Activated naive CD8-positive, alpha-beta T cell treated with anti-CD3 and anti-CD28 coated beads, Interleukin-2, amount 10 ng/mL, durations not matched to agents 7 days and 5 days (primary cell): ENCODE measurements around the gene MBD5. TPM values are rescaled to one million over a fixed set of nuclear protein-coding genes. Genes with fewer than 3 reads are reported as not detected.
"Not testable (repeated sequence)": the region's sequence is repeated elsewhere in the genome, so short reads cannot be mapped to it uniquely, and the experiment has no call there.

Experiments used
- ATAC-seq: fragments of 150-1000 bp; cut with Tn5 transposase; one replicate; pipeline ENCODE4 v1.10.0; 2021; ENCODE audit warnings: low read depth, moderate library complexity
- POLR2A ChIA-PET: fragments of 350-600 bp; sonication (Branson Sonifier 250); formaldehyde crosslinking; loops from one replicate; lab custom pipeline; 2021; ENCODE audit warnings: antibody characterized with exemption; lab: Charles Lee
- DNase-seq: peaks from one replicate; pipeline ENCODE4 v3.0.0; 2021
- H3K27ac Mint-ChIP-seq: one replicate; pipeline ENCODE4 v1.8.0; 2022; ENCODE audit warnings: mild to moderate bottlenecking, mixed read lengths
- H3K27me3 Mint-ChIP-seq: one replicate; pipeline ENCODE4 v1.8.0; 2022; ENCODE audit warnings: mild to moderate bottlenecking, moderate library complexity, mixed read lengths
- H3K36me3 Mint-ChIP-seq: one replicate; pipeline ENCODE4 v1.8.0; 2021; ENCODE audit warnings: mild to moderate bottlenecking, mixed read lengths
- H3K4me1 Mint-ChIP-seq: one replicate; pipeline ENCODE4 v1.8.0; 2021; ENCODE audit warnings: mixed read lengths
- H3K4me3 Mint-ChIP-seq: one replicate; pipeline ENCODE4 v1.8.0; 2022; ENCODE audit warnings: mild to moderate bottlenecking, moderate library complexity, mixed read lengths
- H3K9me3 Mint-ChIP-seq: one replicate; pipeline ENCODE4 v1.8.0; 2021; ENCODE audit warnings: mixed read lengths
- total RNA-seq, 2 experiments: library from RNA; stranded (reverse); gene quantifications; one replicate each; pipeline ENCODE4 v1.2.3, GENCODE V29; 2021

The MBD5 gene
- total RNA-seq, 2 experiments from 2014 or later, result 49.8 to 51.4 TPM

- ATAC-seq (no peak), DNase-seq (no peak)
- H3K27me3 Mint-ChIP-seq, result no peaks in the 10 kb centered on the region
- peaks cover 1% of the 10 kb centered on the region for H3K4me1 Mint-ChIP-seq
- POLR2A ChIA-PET, result no interaction called here
- no peak overlapping the region for H3K4me3 Mint-ChIP-seq
- H3K36me3 Mint-ChIP-seq, result peaks cover 39% of the 10 kb centered on the region
- peaks cover 19% of the 10 kb centered on the region for H3K9me3 Mint-ChIP-seq
- no peak overlapping the region for H3K27ac Mint-ChIP-seq
Measured at GRCh38 chr2:148007219-148007900, 13.5 kb upstream of the MBD5 start.

GRCh38 chr2:148008411-148008810 lies 12.5 kb upstream of the MBD5 start:
- ATAC-seq, DNase-seq, POLR2A ChIA-PET, H3K4me3 Mint-ChIP-seq, H3K27ac Mint-ChIP-seq, H3K4me1 Mint-ChIP-seq, H3K27me3 Mint-ChIP-seq: not testable (repeated sequence)
- H3K9me3 Mint-ChIP-seq, result peaks cover 13% of the 10 kb centered on the region
- H3K36me3 Mint-ChIP-seq, result peaks cover 37% of the 10 kb centered on the region

GRCh38 chr2:148013876-148014275 lies 7.0 kb upstream of the MBD5 start:
- H3K27ac Mint-ChIP-seq, result no peak overlapping the region
- no peak overlapping the region for H3K4me3 Mint-ChIP-seq
- DNase-seq, result no peak
- H3K9me3 Mint-ChIP-seq, result peaks cover 3% of the 10 kb centered on the region
- no peak for ATAC-seq
- peaks cover 20% of the 10 kb centered on the region for H3K36me3 Mint-ChIP-seq
- no peaks in the 10 kb centered on the region for H3K27me3 Mint-ChIP-seq
- POLR2A ChIA-PET, result no interaction called here
- H3K4me1 Mint-ChIP-seq, result peaks cover 14% of the 10 kb centered on the region

DNA sequence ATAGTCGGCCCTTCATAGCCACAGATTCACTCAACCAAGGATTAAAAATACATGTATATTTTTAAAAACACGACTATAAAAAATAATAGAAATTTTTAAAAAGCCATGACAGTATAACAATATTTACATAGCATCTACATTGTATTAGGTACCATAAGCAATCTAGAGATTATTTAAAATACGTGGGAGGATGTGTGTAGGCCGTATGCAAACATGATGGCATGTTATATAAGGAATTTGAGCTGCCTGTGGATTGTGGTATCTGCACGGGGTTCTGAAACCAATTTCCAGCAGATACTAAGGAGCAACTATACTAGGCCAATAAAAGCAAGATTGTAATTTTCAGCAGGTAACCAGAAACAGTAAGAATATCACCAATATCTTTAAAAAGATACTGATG lies 6.3 kb upstream of the MBD5 start:
- no peaks in the 10 kb centered on the region for H3K27me3 Mint-ChIP-seq
- H3K4me1 Mint-ChIP-seq, result peaks cover 21% of the 10 kb centered on the region
- DNase-seq (no peak), ATAC-seq (no peak)
- no peak overlapping the region for H3K4me3 Mint-ChIP-seq
- H3K36me3 Mint-ChIP-seq, result peaks cover 20% of the 10 kb centered on the region
- no peak overlapping the region for H3K27ac Mint-ChIP-seq
- H3K9me3 Mint-ChIP-seq, result peaks cover 2% of the 10 kb centered on the region
- POLR2A ChIA-PET, result no interaction called here

GRCh38 chr2:148020111-148021058 lies 506 bp upstream of the MBD5 start, which contains the start of gene ORC4:
Gene ORC4, minus strand, starts transcription at chr2:148020737. Its CDS starts 44,779 bp downstream, at chr2:147975958.
- DNase-seq (peak; percentile 84), ATAC-seq (peak; percentile 88)
- Mint-ChIP-seq H3K9me3 (no peaks in the 10 kb centered on the region), H3K36me3 (peaks cover 9% of the 10 kb centered on the region), H3K27ac (peak within 1 kb of the TSS; percentile 98), H3K4me3 (peak within 1 kb of the TSS; percentile 99), H3K27me3 (no peaks in the 10 kb centered on the region), H3K4me1 (peaks cover 32% of the 10 kb centered on the region)
- POLR2A ChIA-PET, result interaction anchor here (0.6 to 1.7 kb wide), 7 partner anchors 10 to 623 kb away, joined by 3 to 9 read pairs (median 4); no protein-coding TSS in a partner anchor

DNA sequence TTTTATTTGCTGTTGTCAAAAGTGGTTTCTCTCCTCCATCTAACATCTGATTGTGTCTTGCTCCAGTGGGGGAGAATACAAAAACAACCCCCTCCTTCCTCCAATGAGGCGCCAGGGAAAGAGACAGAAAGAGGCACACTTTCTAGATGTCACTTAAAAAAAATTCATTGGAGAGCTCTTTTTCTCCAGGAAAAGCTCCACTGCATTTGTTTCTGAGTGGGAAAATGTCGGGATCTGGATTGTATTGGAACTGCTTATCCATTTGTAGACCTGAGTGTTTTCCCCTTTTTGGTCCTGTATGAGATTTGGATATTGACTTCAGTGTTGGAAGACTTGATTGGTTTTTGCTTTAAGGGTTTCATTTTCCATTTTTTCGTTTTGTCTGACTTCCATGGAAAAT lies 995 bp downstream of the MBD5 start:
- POLR2A ChIA-PET, result interaction anchor here (1.0 to 1.1 kb wide), 2 partner anchors 488 to 531 kb away, joined by 3 to 4 read pairs; no protein-coding TSS in a partner anchor
- Mint-ChIP-seq H3K9me3 (no peaks in the 10 kb centered on the region), H3K4me3 (peak overlapping the region; percentile 99), H3K4me1 (peaks cover 29% of the 10 kb centered on the region), H3K27me3 (no peaks in the 10 kb centered on the region), H3K36me3 (peaks cover 11% of the 10 kb centered on the region), H3K27ac (peak overlapping the region; percentile 98)
- no peak for ATAC-seq
- DNase-seq, result no peak

GRCh38 chr2:148022351-148022750 lies 1.5 kb downstream of the MBD5 start:
- Mint-ChIP-seq H3K36me3 (peaks cover 10% of the 10 kb centered on the region), H3K27me3 (no peaks in the 10 kb centered on the region), H3K27ac (peak overlapping the region; percentile 98), H3K9me3 (no peaks in the 10 kb centered on the region), H3K4me3 (peak overlapping the region; percentile 99), H3K4me1 (peaks cover 29% of the 10 kb centered on the region)
- ATAC-seq (no peak), DNase-seq (no peak)
- POLR2A ChIA-PET, result interaction anchor here (1.0 to 1.1 kb wide), 2 partner anchors 487 to 530 kb away, joined by 3 to 4 read pairs; no protein-coding TSS in a partner anchor

- no peak for DNase-seq
- Mint-ChIP-seq H3K9me3 (no peaks in the 10 kb centered on the region), H3K4me3 (peak overlapping the region; percentile 99), H3K36me3 (peaks cover 10% of the 10 kb centered on the region), H3K27ac (peak overlapping the region; percentile 62), H3K27me3 (no peaks in the 10 kb centered on the region), H3K4me1 (peaks cover 28% of the 10 kb centered on the region)
- ATAC-seq, result no peak
- POLR2A ChIA-PET, result interaction anchor here (1.1 kb wide), 1 partner anchor 530 kb away, joined by 3 read pairs; no protein-coding TSS in a partner anchor
Measured at GRCh38 chr2:148022882-148023281, 2.0 kb downstream of the MBD5 start.

GRCh38 chr2:148023861-148024260 lies 3.0 kb downstream of the MBD5 start:
- peak overlapping the region; percentile 82 for H3K4me3 Mint-ChIP-seq
- H3K4me1 Mint-ChIP-seq, result peaks cover 21% of the 10 kb centered on the region
- peaks cover 9% of the 10 kb centered on the region for H3K36me3 Mint-ChIP-seq
- H3K9me3 Mint-ChIP-seq, result no peaks in the 10 kb centered on the region
- H3K27me3 Mint-ChIP-seq, result no peaks in the 10 kb centered on the region
- peak; percentile 23 for ATAC-seq
- POLR2A ChIA-PET, result interaction anchor here (1.0 kb wide), 1 partner anchor 10 kb away, joined by 3 read pairs; no protein-coding TSS in a partner anchor
- peak overlapping the region; percentile 89 for H3K27ac Mint-ChIP-seq
- no peak for DNase-seq

DNA sequence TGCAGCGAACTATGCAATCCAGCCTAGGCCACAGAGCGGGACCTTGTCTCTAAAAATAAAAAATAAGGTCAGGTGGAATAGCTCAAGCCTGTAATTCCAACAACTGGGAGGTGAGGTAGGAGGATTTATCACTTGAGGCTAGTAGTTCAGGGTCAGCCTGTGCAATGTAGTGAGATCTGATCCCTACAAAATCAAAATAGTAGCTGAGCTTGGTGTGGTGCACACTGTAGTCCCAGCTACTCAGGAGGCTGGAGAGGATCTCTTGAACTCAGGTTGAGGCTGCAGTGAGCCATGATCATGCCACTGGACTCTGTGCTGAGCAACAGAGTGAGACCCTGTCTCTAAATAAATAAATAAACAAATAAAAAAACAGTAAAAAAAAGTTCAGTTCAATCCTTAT lies 5.7 kb downstream of the MBD5 start:
- ATAC-seq (no peak), DNase-seq (no peak)
- peaks cover 7% of the 10 kb centered on the region for H3K36me3 Mint-ChIP-seq
- no peak overlapping the region for H3K4me3 Mint-ChIP-seq
- POLR2A ChIA-PET, result no interaction called here
- H3K27ac Mint-ChIP-seq, result no peak overlapping the region
- H3K27me3 Mint-ChIP-seq, result no peaks in the 10 kb centered on the region
- peaks cover 12% of the 10 kb centered on the region for H3K4me1 Mint-ChIP-seq
- no peaks in the 10 kb centered on the region for H3K9me3 Mint-ChIP-seq

DNA sequence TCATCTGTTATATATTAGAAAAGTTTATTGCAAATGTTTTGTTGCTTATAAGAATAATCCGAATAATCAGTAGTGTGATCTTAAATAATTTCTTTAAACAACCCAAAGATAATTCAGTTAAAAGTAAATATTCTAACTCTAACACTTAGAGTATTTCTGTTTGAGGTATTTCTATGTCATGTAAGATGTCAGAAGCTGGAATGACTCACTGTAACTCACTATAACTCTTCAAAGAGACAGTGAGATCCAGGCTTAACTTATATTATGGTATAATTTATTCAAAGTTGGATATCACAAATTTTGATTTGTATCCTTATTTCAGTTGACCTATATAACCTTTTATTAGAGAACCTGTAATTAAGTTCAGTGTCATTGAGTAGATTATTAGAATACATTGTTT lies 6.9 kb downstream of the MBD5 start:
- Mint-ChIP-seq H3K4me3 (no peak overlapping the region), H3K36me3 (peaks cover 7% of the 10 kb centered on the region), H3K27me3 (no peaks in the 10 kb centered on the region), H3K4me1 (peaks cover 13% of the 10 kb centered on the region), H3K27ac (no peak overlapping the region), H3K9me3 (no peaks in the 10 kb centered on the region)
- DNase-seq, result no peak
- no peak for ATAC-seq
- POLR2A ChIA-PET, result no interaction called here

GRCh38 chr2:148028781-148029180 lies 7.9 kb downstream of the MBD5 start:
- peaks cover 7% of the 10 kb centered on the region for H3K36me3 Mint-ChIP-seq
- H3K27me3 Mint-ChIP-seq, result no peaks in the 10 kb centered on the region
- no peak overlapping the region for H3K27ac Mint-ChIP-seq
- DNase-seq (no peak), ATAC-seq (no peak)
- no peak overlapping the region for H3K4me3 Mint-ChIP-seq
- POLR2A ChIA-PET, result no interaction called here
- no peaks in the 10 kb centered on the region for H3K9me3 Mint-ChIP-seq
- peaks cover 7% of the 10 kb centered on the region for H3K4me1 Mint-ChIP-seq

DNA sequence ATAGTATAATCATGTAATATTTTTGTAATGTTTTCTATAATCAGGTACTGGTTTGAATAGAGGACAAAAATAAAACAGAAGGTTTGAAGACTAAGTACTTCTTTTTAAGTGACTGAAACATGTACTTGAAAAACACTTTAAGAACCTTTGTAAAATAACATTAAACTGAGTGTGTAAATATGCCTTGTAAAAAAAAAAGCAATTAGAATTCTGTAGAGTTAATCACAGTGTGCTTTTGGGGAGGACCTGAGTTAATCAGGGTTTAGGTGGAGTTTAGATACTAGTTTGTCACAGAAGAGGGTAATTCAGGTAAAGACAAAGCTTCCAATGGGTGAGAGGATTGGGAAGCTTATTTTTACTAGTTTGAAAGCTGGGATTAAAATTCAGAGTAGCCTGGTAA lies 10.3 kb downstream of the MBD5 start:
- POLR2A ChIA-PET, result interaction anchor here (1.2 kb wide), 1 partner anchor 10 kb away, joined by 4 read pairs; the partner anchor contains the start of genes MBD5 and ORC4
- peaks cover 2% of the 10 kb centered on the region for H3K4me1 Mint-ChIP-seq
- H3K36me3 Mint-ChIP-seq, result peaks cover 8% of the 10 kb centered on the region
- no peak overlapping the region for H3K27ac Mint-ChIP-seq
- H3K9me3 Mint-ChIP-seq, result no peaks in the 10 kb centered on the region
- ATAC-seq (no peak), DNase-seq (no peak)
- H3K27me3 Mint-ChIP-seq, result no peaks in the 10 kb centered on the region
- no peak overlapping the region for H3K4me3 Mint-ChIP-seq
